ENCODE results near the gene GPC2.
A peak's percentile ranks its signal among the peaks of the same experiment; 100 is the strongest.
"Not testable (repeated sequence)": the region's sequence is repeated elsewhere in the genome, so short reads cannot be mapped to it uniquely, and the experiment has no call there.

Gene GPC2

GRCh38 chr7:100177045-100178001, at the start of gene GPC2, which contains the start of gene STAG3:
TSS of gene GPC2 (minus strand) at chr7:100177381. CDS start at chr7:100177199, 182 bp downstream.
TSS of gene STAG3 (plus strand) at chr7:100177918. CDS start at chr7:100180557, 2,639 bp downstream.
- DNase-seq (ENCODE audit: low read depth, low spot score) = peak; percentile 99

GRCh38 chr7:100224891-100225290, 47.7 kb upstream of the GPC2 start:
- not testable (repeated sequence) for DNase-seq (ENCODE audit: low read depth, low spot score)

- DNase-seq (ENCODE audit: low read depth, low spot score) = not testable (repeated sequence)
Observed at GRCh38 chr7:100223376-100223927, 46.3 kb upstream of the GPC2 start.

GRCh38 chr7:100222445-100223132, 45.4 kb upstream of the GPC2 start:
- DNase-seq (ENCODE audit: low read depth, low spot score) = no peak

- DNase-seq (ENCODE audit: low read depth, low spot score) = no peak
Observed at GRCh38 chr7:100221767-100222444, 44.7 kb upstream of the GPC2 start.

GRCh38 chr7:100221231-100221718, 44.1 kb upstream of the GPC2 start:
- DNase-seq (ENCODE audit: low read depth, low spot score) = no peak

- DNase-seq (ENCODE audit: low read depth, low spot score) = no peak
Observed at GRCh38 chr7:100220586-100221230, 43.5 kb upstream of the GPC2 start.

- not testable (repeated sequence) for DNase-seq (ENCODE audit: low read depth, low spot score)
Observed at GRCh38 chr7:100219801-100220585, 42.8 kb upstream of the GPC2 start, which contains the start of gene PVRIG. TSS of gene PVRIG (plus strand) at chr7:100219949. CDS start at chr7:100219971, 22 bp downstream.

- DNase-seq (ENCODE audit: low read depth, low spot score) = no peak
Observed at GRCh38 chr7:100219271-100219737, 42.1 kb upstream of the GPC2 start.

- DNase-seq (ENCODE audit: low read depth, low spot score) = not testable (repeated sequence)
Observed at GRCh38 chr7:100217934-100218333, 40.8 kb upstream of the GPC2 start.

GRCh38 chr7:100215895-100216294, 38.7 kb upstream of the GPC2 start:
- no peak for DNase-seq (ENCODE audit: low read depth, low spot score)

GRCh38 chr7:100214356-100214755, 37.2 kb upstream of the GPC2 start:
- not testable (repeated sequence) for DNase-seq (ENCODE audit: low read depth, low spot score)

GRCh38 chr7:100213672-100214071, 36.5 kb upstream of the GPC2 start:
- peak; percentile 8 for DNase-seq (ENCODE audit: low read depth, low spot score)

GRCh38 chr7:100212631-100213286, 35.6 kb upstream of the GPC2 start:
- no peak for DNase-seq (ENCODE audit: low read depth, low spot score)

- no peak for DNase-seq (ENCODE audit: low read depth, low spot score)
Observed at GRCh38 chr7:100211342-100211780, 34.2 kb upstream of the GPC2 start.

- DNase-seq (ENCODE audit: low read depth, low spot score) = no peak
Observed at GRCh38 chr7:100210805-100211204, 33.6 kb upstream of the GPC2 start.

- no peak for DNase-seq (ENCODE audit: low read depth, low spot score)
Observed at GRCh38 chr7:100209493-100209892, 32.3 kb upstream of the GPC2 start.

GRCh38 chr7:100208911-100209408, 31.8 kb upstream of the GPC2 start:
- DNase-seq (ENCODE audit: low read depth, low spot score) = peak; percentile 12

GRCh38 chr7:100204454-100204853, 27.3 kb upstream of the GPC2 start:
- DNase-seq (ENCODE audit: low read depth, low spot score) = no peak

All from ELF-1 (cell line).